ENCODE results near the gene IL24.

IL24 gene

GRCh38 chr1:206945779-206946178, 48.5 kb downstream of the IL24 start:
- Histone ChIP-seq H3K9me3 (ENCODE audit: insufficient read depth, low read depth, low read length) (0 out of 2 replicates have a peak, but pooled peaks cover 3% of the 10 kb centered on the region), H3K27ac (ENCODE audit: low read depth, low read length) (no peak overlapping the region), H3K4me1 (ENCODE audit: insufficient read depth, low read length) (no peaks in the 10 kb centered on the region), H3K9ac (ENCODE audit: low read depth, low read length) (no peak overlapping the region), H3K36me3 (ENCODE audit: insufficient read depth, low read length) (no peaks in the 10 kb centered on the region), H3K27me3 (ENCODE audit: insufficient read depth, low read length) (no peaks in the 10 kb centered on the region), H3K4me3 (ENCODE audit: low read length) (no peak overlapping the region)
- 94% methylated on average over 4 of the region's 4 CpGs for WGBS

- H3K27me3 ChIP-seq (ENCODE audit: insufficient read depth, low read length) = no peaks in the 10 kb centered on the region
- no peak within 1 kb of the TSS for H3K4me3 ChIP-seq (ENCODE audit: low read length)
- no peaks in the 10 kb centered on the region for H3K4me1 ChIP-seq (ENCODE audit: insufficient read depth, low read length)
- no peaks in the 10 kb centered on the region for H3K36me3 ChIP-seq (ENCODE audit: insufficient read depth, low read length)
- WGBS = 87% methylated on average over 7 of the region's 7 CpGs
- 0 out of 2 replicates have a peak, but pooled peaks cover 3% of the 10 kb centered on the region for H3K9me3 ChIP-seq (ENCODE audit: insufficient read depth, low read depth, low read length)
- H3K9ac ChIP-seq (ENCODE audit: low read depth, low read length) = no peak within 1 kb of the TSS
- no peak within 1 kb of the TSS for H3K27ac ChIP-seq (ENCODE audit: low read depth, low read length)
Measured at GRCh38 chr1:206946261-206946660, 49.0 kb downstream of the IL24 start, which contains the start of gene PIGR. PIGR (minus strand) TSS chr1:206946466; CDS start chr1:206940531, 5,935 bp downstream.

GRCh38 chr1:206947255-206947654, 50.0 kb downstream of the IL24 start:
- 100% methylated on average over 3 of the region's 3 CpGs for WGBS
- H3K9me3 ChIP-seq (ENCODE audit: insufficient read depth, low read depth, low read length) = 0 out of 2 replicates have a peak, but pooled peaks cover 3% of the 10 kb centered on the region
- no peak overlapping the region for H3K27ac ChIP-seq (ENCODE audit: low read depth, low read length)
- no peak overlapping the region for H3K9ac ChIP-seq (ENCODE audit: low read depth, low read length)
- no peaks in the 10 kb centered on the region for H3K36me3 ChIP-seq (ENCODE audit: insufficient read depth, low read length)
- no peaks in the 10 kb centered on the region for H3K4me1 ChIP-seq (ENCODE audit: insufficient read depth, low read length)
- H3K4me3 ChIP-seq (ENCODE audit: low read length) = no peak overlapping the region
- H3K27me3 ChIP-seq (ENCODE audit: insufficient read depth, low read length) = no peaks in the 10 kb centered on the region

- Histone ChIP-seq H3K36me3 (ENCODE audit: insufficient read depth, low read length) (no peaks in the 10 kb centered on the region), H3K4me1 (ENCODE audit: insufficient read depth, low read length) (no peaks in the 10 kb centered on the region), H3K27me3 (ENCODE audit: insufficient read depth, low read length) (no peaks in the 10 kb centered on the region), H3K27ac (ENCODE audit: low read depth, low read length) (no peak overlapping the region), H3K4me3 (ENCODE audit: low read length) (no peak overlapping the region), H3K9me3 (ENCODE audit: insufficient read depth, low read depth, low read length) (0 out of 2 replicates have a peak, but pooled peaks cover 3% of the 10 kb centered on the region), H3K9ac (ENCODE audit: low read depth, low read length) (no peak overlapping the region)
- WGBS = 95% methylated on average over 4 of the region's 4 CpGs
Measured at GRCh38 chr1:206949208-206949607, 52.0 kb downstream of the IL24 start.

- H3K27ac ChIP-seq (ENCODE audit: low read depth, low read length) = no peak overlapping the region
- no peak overlapping the region for H3K9ac ChIP-seq (ENCODE audit: low read depth, low read length)
- no peaks in the 10 kb centered on the region for H3K27me3 ChIP-seq (ENCODE audit: insufficient read depth, low read length)
- WGBS = 95% methylated on average over 5 of the region's 5 CpGs
- no peak overlapping the region for H3K4me3 ChIP-seq (ENCODE audit: low read length)
- 0 out of 2 replicates have a peak, but pooled peaks cover 3% of the 10 kb centered on the region for H3K9me3 ChIP-seq (ENCODE audit: insufficient read depth, low read depth, low read length)
- H3K36me3 ChIP-seq (ENCODE audit: insufficient read depth, low read length) = no peaks in the 10 kb centered on the region
- H3K4me1 ChIP-seq (ENCODE audit: insufficient read depth, low read length) = no peaks in the 10 kb centered on the region
Measured at GRCh38 chr1:206949641-206950040, 52.4 kb downstream of the IL24 start.

GRCh38 chr1:206951318-206952100, 54.3 kb downstream of the IL24 start:
- Histone ChIP-seq H3K4me1 (ENCODE audit: insufficient read depth, low read length) (no peaks in the 10 kb centered on the region), H3K27ac (ENCODE audit: low read depth, low read length) (no peak overlapping the region), H3K36me3 (ENCODE audit: insufficient read depth, low read length) (no peaks in the 10 kb centered on the region), H3K9me3 (ENCODE audit: insufficient read depth, low read depth, low read length) (0 out of 2 replicates have a peak, but pooled peaks cover 3% of the 10 kb centered on the region), H3K27me3 (ENCODE audit: insufficient read depth, low read length) (no peaks in the 10 kb centered on the region), H3K4me3 (ENCODE audit: low read length) (no peak overlapping the region), H3K9ac (ENCODE audit: low read depth, low read length) (no peak overlapping the region)
- 93% methylated on average over 4 of the region's 4 CpGs for WGBS

- Histone ChIP-seq H3K9me3 (ENCODE audit: insufficient read depth, low read depth, low read length) (0 out of 2 replicates have a peak, but pooled peaks cover 3% of the 10 kb centered on the region), H3K4me3 (ENCODE audit: low read length) (no peak overlapping the region), H3K27me3 (ENCODE audit: insufficient read depth, low read length) (no peaks in the 10 kb centered on the region), H3K36me3 (ENCODE audit: insufficient read depth, low read length) (no peaks in the 10 kb centered on the region), H3K4me1 (ENCODE audit: insufficient read depth, low read length) (no peaks in the 10 kb centered on the region), H3K27ac (ENCODE audit: low read depth, low read length) (no peak overlapping the region), H3K9ac (ENCODE audit: low read depth, low read length) (no peak overlapping the region)
- 75% methylated on average over 4 of the region's 4 CpGs for WGBS
Measured at GRCh38 chr1:206952171-206952570, 54.9 kb downstream of the IL24 start.

- no peaks in the 10 kb centered on the region for H3K4me1 ChIP-seq (ENCODE audit: insufficient read depth, low read length)
- WGBS = 95% methylated on average over 3 of the region's 3 CpGs
Measured at GRCh38 chr1:206953126-206953525, 55.9 kb downstream of the IL24 start.

GRCh38 chr1:206953626-206954025, 56.4 kb downstream of the IL24 start:
- Histone ChIP-seq H3K9me3 (ENCODE audit: insufficient read depth, low read depth, low read length) (0 out of 2 replicates have a peak, but pooled peaks cover 3% of the 10 kb centered on the region), H3K4me3 (ENCODE audit: low read length) (no peak overlapping the region), H3K27me3 (ENCODE audit: insufficient read depth, low read length) (no peaks in the 10 kb centered on the region), H3K36me3 (ENCODE audit: insufficient read depth, low read length) (no peaks in the 10 kb centered on the region), H3K27ac (ENCODE audit: low read depth, low read length) (no peak overlapping the region), H3K9ac (ENCODE audit: low read depth, low read length) (no peak overlapping the region), H3K4me1 (ENCODE audit: insufficient read depth, low read length) (no peaks in the 10 kb centered on the region)
- 98% methylated on average over 2 of the region's 2 CpGs for WGBS

More at GRCh38 chr1:206953126-206953525, 55.9 kb downstream of the IL24 start:
- Histone ChIP-seq H3K27me3 (ENCODE audit: insufficient read depth, low read length) (no peaks in the 10 kb centered on the region), H3K36me3 (ENCODE audit: insufficient read depth, low read length) (no peaks in the 10 kb centered on the region), H3K9ac (ENCODE audit: low read depth, low read length) (no peak overlapping the region), H3K27ac (ENCODE audit: low read depth, low read length) (no peak overlapping the region), H3K9me3 (ENCODE audit: insufficient read depth, low read depth, low read length) (0 out of 2 replicates have a peak, but pooled peaks cover 3% of the 10 kb centered on the region), H3K4me3 (ENCODE audit: low read length) (no peak overlapping the region)

All from HUES64 (cell line).